Nephron progenitor cell (in vitro differentiated cells): ENCODE data around the gene PIK3R6.

Source experiments
- DNase-seq: peaks from one replicate; pipeline ENCODE4 v3.0.0; 2021
- H3K27ac Mint-ChIP-seq: 2 replicates; pipeline ENCODE4 v1.8.0; 2021; ENCODE audit warnings: mild to moderate bottlenecking, moderate library complexity, mixed read lengths
- H3K27me3 Mint-ChIP-seq: 2 replicates; pipeline ENCODE4 v1.8.0; 2021; ENCODE audit warnings: mild to moderate bottlenecking, low read depth, mixed read lengths; ENCODE audit not compliant: poor library complexity
- H3K36me3 Mint-ChIP-seq: 2 replicates; pipeline ENCODE4 v1.8.0; 2021; ENCODE audit warnings: low read depth, mixed read lengths
- H3K4me1 Mint-ChIP-seq: 2 replicates; pipeline ENCODE4 v1.8.0; 2021; ENCODE audit warnings: mixed read lengths
- H3K4me3 Mint-ChIP-seq: 2 replicates; pipeline ENCODE4 v1.8.0; 2021; ENCODE audit warnings: mild to moderate bottlenecking, moderate library complexity, mixed read lengths
- H3K9me3 Mint-ChIP-seq: 2 replicates; pipeline ENCODE4 v1.8.0; 2021; ENCODE audit warnings: mild to moderate bottlenecking, moderate library complexity, mixed read lengths
- TF ChIP-seq, protein P1 (sequence below): fragments of 200-600 bp; sonication (generic); IDR thresholded peaks from 2 replicates; pipeline ENCODE4 v1.5.0; 2021; ENCODE audit warnings: antibody characterized with exemption

PIK3R6 gene

DNA sequence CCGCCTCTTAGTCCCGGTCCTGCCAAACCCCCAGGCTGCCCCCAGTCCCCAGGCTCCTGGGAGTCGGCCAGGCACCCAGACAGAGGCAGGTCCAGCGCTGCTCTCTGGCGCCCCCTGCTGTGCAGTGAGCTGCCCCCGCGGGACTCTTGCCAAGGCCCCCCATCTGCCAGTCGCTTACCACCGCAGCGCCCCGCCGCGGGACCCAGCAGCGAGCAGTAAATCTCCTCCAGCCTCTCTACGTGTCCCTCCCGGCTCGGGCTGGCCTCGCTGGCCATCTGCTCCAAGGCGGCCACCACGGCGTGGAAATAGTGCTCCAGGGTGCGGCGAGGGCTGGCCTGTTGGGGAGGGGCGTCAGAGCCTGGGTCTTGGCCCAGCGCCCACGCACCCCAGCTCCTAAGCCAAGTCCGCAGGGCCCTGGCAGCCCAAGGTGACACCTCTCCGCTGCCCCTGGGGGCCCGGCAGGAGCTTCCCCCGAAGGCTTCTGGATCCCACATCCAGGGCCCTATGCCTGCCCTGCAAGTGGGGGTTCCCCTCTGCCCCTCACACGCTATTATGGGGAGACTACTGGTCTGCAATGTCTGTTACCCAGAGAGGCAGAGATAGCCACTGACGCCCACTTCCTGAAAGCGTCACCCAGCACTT is 34.6 kb downstream of the PIK3R6 start:
- TF ChIP-seq, protein P1, sequence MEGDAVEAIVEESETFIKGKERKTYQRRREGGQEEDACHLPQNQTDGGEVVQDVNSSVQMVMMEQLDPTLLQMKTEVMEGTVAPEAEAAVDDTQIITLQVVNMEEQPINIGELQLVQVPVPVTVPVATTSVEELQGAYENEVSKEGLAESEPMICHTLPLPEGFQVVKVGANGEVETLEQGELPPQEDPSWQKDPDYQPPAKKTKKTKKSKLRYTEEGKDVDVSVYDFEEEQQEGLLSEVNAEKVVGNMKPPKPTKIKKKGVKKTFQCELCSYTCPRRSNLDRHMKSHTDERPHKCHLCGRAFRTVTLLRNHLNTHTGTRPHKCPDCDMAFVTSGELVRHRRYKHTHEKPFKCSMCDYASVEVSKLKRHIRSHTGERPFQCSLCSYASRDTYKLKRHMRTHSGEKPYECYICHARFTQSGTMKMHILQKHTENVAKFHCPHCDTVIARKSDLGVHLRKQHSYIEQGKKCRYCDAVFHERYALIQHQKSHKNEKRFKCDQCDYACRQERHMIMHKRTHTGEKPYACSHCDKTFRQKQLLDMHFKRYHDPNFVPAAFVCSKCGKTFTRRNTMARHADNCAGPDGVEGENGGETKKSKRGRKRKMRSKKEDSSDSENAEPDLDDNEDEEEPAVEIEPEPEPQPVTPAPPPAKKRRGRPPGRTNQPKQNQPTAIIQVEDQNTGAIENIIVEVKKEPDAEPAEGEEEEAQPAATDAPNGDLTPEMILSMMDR: peak; percentile 69
- H3K27ac Mint-ChIP-seq: no peak overlapping the region
- H3K9me3 Mint-ChIP-seq: no peaks in the 10 kb centered on the region
- peak; percentile 73 for DNase-seq
- H3K27me3 Mint-ChIP-seq: peaks cover 16% of the 10 kb centered on the region
- H3K36me3 Mint-ChIP-seq: no peaks in the 10 kb centered on the region
- H3K4me1 Mint-ChIP-seq: peaks cover 19% of the 10 kb centered on the region
- H3K4me3 Mint-ChIP-seq: no peak overlapping the region

- Mint-ChIP-seq H3K4me3 (no peak overlapping the region), H3K27ac (no peak overlapping the region), H3K9me3 (no peaks in the 10 kb centered on the region), H3K27me3 (peaks cover 25% of the 10 kb centered on the region), H3K36me3 (no peaks in the 10 kb centered on the region), H3K4me1 (peaks cover 13% of the 10 kb centered on the region)
- no peak for DNase-seq
- TF ChIP-seq, protein P1: no peak
Measured at GRCh38 chr17:8831234-8831849, 36.1 kb downstream of the PIK3R6 start.

DNA sequence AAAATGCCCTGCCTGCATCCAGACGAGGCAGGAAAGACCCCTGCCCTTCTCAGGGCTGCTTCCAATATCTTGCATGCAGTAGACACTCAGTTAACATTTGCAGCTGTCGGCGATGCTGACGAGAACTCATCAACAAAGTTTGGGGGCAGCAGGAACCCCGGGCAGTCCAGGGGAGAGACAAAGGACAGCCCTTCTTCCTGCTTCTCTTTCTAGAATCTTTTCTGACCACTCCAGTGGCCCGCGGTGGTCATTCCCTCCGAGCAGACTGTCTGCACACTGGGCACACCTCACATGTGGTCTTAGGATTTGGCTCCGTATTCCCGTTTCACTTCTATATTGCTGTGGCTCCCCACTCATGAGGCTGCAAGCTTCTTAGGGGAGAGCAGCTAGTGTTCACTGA is 37.3 kb downstream of the PIK3R6 start:
- Mint-ChIP-seq H3K27ac (no peak overlapping the region), H3K9me3 (peaks cover 1% of the 10 kb centered on the region), H3K36me3 (no peaks in the 10 kb centered on the region), H3K4me3 (no peak overlapping the region), H3K4me1 (peaks cover 13% of the 10 kb centered on the region), H3K27me3 (peaks cover 24% of the 10 kb centered on the region)
- no peak for DNase-seq
- TF ChIP-seq, protein P1: no peak

DNA sequence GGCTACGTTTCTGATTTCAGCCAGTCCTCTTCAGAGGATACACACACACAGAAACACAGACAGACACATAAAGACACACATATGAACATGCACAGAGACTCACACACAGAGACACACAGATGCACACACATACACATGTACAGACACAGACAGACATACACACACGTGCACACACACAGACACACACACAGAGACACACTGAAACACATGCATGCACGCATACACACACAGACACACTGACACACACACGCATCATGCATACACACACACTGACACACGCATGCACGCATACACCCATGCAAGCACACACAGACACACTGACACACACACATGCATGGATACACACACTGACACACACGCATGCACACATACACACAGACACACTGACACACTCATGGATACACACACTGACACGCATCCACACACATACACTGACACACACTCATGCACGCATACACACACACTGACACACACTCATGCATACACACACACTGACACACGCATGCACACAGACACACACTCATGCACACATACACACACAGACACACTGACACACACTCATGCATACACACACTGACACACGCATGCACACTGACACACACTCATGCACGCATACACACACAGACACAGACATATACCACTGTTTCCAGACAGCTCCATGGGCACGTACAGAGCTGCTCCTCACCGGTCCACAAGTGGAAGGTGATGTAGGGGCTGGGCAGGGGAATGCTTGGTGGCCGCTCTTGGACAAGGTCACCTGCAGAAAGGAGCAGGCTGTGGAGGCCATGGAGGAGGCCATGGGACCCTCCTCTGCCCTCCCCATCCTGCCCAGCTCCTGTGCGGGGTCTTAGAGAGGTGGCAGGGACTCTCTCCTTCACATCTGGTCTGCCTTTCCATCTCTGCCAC is 38.2 kb downstream of the PIK3R6 start:
- no peak overlapping the region for H3K4me3 Mint-ChIP-seq
- H3K36me3 Mint-ChIP-seq: no peaks in the 10 kb centered on the region
- TF ChIP-seq, protein P1: no peak

DNA sequence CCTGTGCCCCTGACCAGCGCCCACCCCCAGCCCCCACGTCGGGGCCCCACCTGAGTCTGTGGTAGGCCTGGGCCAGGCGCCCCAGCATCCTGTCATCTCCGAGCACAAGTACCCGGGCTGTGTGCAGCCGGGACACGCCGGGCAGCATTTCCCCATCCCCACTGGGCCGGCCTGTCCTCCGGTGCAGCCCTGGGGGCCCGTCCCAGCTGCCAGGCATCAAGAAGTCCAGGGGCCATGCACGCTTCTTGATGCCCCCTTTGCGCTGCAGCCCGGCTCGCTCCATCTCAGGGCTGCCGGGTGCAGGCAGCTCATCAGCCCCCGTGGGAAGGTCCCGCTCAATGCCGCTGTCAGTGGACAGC is 39.0 kb downstream of the PIK3R6 start:
- Mint-ChIP-seq H3K27me3 (peaks cover 27% of the 10 kb centered on the region), H3K27ac (no peak overlapping the region), H3K36me3 (no peaks in the 10 kb centered on the region), H3K9me3 (peaks cover 18% of the 10 kb centered on the region), H3K4me3 (no peak overlapping the region), H3K4me1 (peaks cover 13% of the 10 kb centered on the region)
- no peak for DNase-seq
- TF ChIP-seq, protein P1: no peak

More for the DNA sequence above, 38.2 kb downstream of the PIK3R6 start:
- no peak for DNase-seq
- peaks cover 24% of the 10 kb centered on the region for H3K27me3 Mint-ChIP-seq
- no peak overlapping the region for H3K27ac Mint-ChIP-seq
- peaks cover 13% of the 10 kb centered on the region for H3K4me1 Mint-ChIP-seq
- peaks cover 10% of the 10 kb centered on the region for H3K9me3 Mint-ChIP-seq
